Activated T-helper 1 cell treated with anti-CD3 and anti-CD28 coated beads, Interleukin-12 subunit alpha, Interleukin-12 subunit beta, Interleukin-2, Interleukin-4 antibody, amounts not matched to agents 30 ng/mL and 10 ng/mL and 1 ng/mL, durations not matched to agents 14 hours and 24 hours and 36 hours (primary cell): Measurements from ENCODE around the gene CCDC15. TPM values are rescaled to one million over a fixed set of nuclear protein-coding genes. Genes with fewer than 3 reads are reported as not detected.

ENCODE experiments used
- DNase-seq: peaks from one replicate; pipeline ENCODE4 v3.0.0; 2021; ENCODE audit warnings: low spot score
- H3K27ac Mint-ChIP-seq: one replicate; pipeline ENCODE4 v1.8.0; 2021; ENCODE audit warnings: mild to moderate bottlenecking, mixed read lengths
- H3K27me3 Mint-ChIP-seq: one replicate; pipeline ENCODE4 v1.8.0; 2022; ENCODE audit warnings: mild to moderate bottlenecking, moderate library complexity, mixed read lengths; ENCODE audit not compliant: insufficient read depth
- H3K36me3 Mint-ChIP-seq: one replicate; pipeline ENCODE4 v1.8.0; 2021; ENCODE audit warnings: low read depth, mixed read lengths
- H3K4me1 Mint-ChIP-seq: one replicate; pipeline ENCODE4 v1.8.0; 2021; ENCODE audit warnings: low read depth, mixed read lengths
- H3K4me3 Mint-ChIP-seq: one replicate; pipeline ENCODE4 v1.8.0; 2021; ENCODE audit warnings: mild to moderate bottlenecking, moderate library complexity, mixed read lengths
- H3K9me3 Mint-ChIP-seq: one replicate; pipeline ENCODE4 v1.8.0; 2021; ENCODE audit warnings: mixed read lengths
- intact Hi-C: fragments of 100-400 bp; cut with micrococcal nuclease; formaldehyde crosslinking; loops from one replicate; pipeline ENCODE4 v1.15.1; 2024
- total RNA-seq: library from RNA; stranded (reverse); gene quantifications from 2 replicates; pipeline ENCODE4 v1.2.3, GENCODE V29; 2022

Gene CCDC15
- total RNA-seq, 1 donor from 2014 or later, result 3.4 TPM

- no peaks in the 10 kb centered on the region for H3K36me3 Mint-ChIP-seq
- intact Hi-C loops, result no loop called here
- no peak for DNase-seq
- no peaks in the 10 kb centered on the region for H3K9me3 Mint-ChIP-seq
- H3K4me1 Mint-ChIP-seq, result peaks cover 15% of the 10 kb centered on the region
- no peak overlapping the region for H3K27ac Mint-ChIP-seq
- H3K4me3 Mint-ChIP-seq, result no peak overlapping the region
- H3K27me3 Mint-ChIP-seq, result peaks cover 18% of the 10 kb centered on the region
Measured at GRCh38 chr11:125069796-125070195, 115.8 kb downstream of the CCDC15 start.

GRCh38 chr11:125070699-125071254, 116.8 kb downstream of the CCDC15 start:
- no peaks in the 10 kb centered on the region for H3K9me3 Mint-ChIP-seq
- H3K4me3 Mint-ChIP-seq, result no peak overlapping the region
- no peaks in the 10 kb centered on the region for H3K36me3 Mint-ChIP-seq
- no peak overlapping the region for H3K27ac Mint-ChIP-seq
- no peak for DNase-seq
- peaks cover 15% of the 10 kb centered on the region for H3K4me1 Mint-ChIP-seq
- peaks cover 8% of the 10 kb centered on the region for H3K27me3 Mint-ChIP-seq
- intact Hi-C loops, result no loop called here

GRCh38 chr11:125071435-125071834, 117.4 kb downstream of the CCDC15 start:
- no peaks in the 10 kb centered on the region for H3K9me3 Mint-ChIP-seq
- no peak overlapping the region for H3K27ac Mint-ChIP-seq
- H3K4me3 Mint-ChIP-seq, result no peak overlapping the region
- H3K4me1 Mint-ChIP-seq, result peaks cover 15% of the 10 kb centered on the region
- H3K36me3 Mint-ChIP-seq, result no peaks in the 10 kb centered on the region
- no peak for DNase-seq
- intact Hi-C loops, result no loop called here
- peaks cover 7% of the 10 kb centered on the region for H3K27me3 Mint-ChIP-seq

DNA sequence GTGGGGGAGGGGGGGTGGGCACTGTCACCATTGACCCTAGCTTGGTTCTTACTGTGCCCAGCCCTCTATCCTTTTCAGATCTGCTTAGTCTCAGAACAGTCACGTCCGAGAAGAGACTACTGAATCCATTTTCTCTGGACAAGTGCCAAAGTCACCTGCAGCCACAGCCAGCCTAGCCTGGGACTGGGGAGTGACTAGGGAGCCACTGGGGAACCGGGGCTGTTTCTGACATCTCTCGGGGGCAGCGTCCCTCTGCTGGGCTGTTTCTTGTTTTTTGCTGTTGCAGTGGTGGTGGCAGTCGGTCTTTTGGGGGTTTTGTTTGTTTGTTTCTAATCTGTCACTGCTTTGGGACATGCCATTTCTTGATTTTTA, 117.8 kb downstream of the CCDC15 start:
- H3K4me1 Mint-ChIP-seq, result peaks cover 15% of the 10 kb centered on the region
- H3K27me3 Mint-ChIP-seq, result peaks cover 7% of the 10 kb centered on the region
- no peak overlapping the region for H3K27ac Mint-ChIP-seq
- no peaks in the 10 kb centered on the region for H3K9me3 Mint-ChIP-seq
- no peak for DNase-seq
- no peak overlapping the region for H3K4me3 Mint-ChIP-seq
- intact Hi-C loops, result no loop called here
- H3K36me3 Mint-ChIP-seq, result no peaks in the 10 kb centered on the region

GRCh38 chr11:125072218-125072960, 118.4 kb downstream of the CCDC15 start:
- Mint-ChIP-seq H3K9me3 (no peaks in the 10 kb centered on the region), H3K4me3 (no peak overlapping the region)
- intact Hi-C loops, result no loop called here

DNA sequence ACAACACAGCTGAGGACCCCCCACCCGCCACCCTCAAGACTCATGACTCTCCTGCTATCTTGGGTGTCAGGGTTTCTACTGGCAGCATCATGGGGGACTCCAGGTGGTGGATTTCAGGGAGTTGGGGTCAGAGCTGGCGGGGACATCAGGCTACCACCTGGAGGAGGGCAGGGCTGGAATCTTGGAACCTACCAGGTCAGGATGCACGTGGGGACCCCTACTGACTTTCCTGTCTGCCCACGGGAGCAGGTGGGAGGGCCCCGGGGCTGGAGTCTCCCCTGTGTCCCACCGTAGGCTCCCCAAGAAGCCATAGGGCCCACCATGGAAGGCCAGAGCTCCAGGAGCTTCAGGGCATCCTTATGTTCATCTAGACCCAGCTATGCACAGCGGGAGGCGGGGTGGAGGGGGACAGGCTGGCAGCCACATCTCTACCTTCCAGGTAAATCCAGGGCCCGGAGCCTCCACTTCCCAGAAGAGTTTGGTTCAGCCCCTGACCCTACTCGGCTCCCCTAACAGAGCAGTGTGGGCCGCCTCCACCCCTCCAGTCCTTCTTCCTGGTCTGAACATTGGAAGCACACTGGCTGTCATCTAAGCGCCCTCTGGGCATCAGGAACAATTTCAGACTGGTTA, 119.1 kb downstream of the CCDC15 start:
- intact Hi-C loops, result no loop called here

More at GRCh38 chr11:125072218-125072960, 118.4 kb downstream of the CCDC15 start:
- Mint-ChIP-seq H3K36me3 (no peaks in the 10 kb centered on the region), H3K4me1 (peaks cover 15% of the 10 kb centered on the region), H3K27ac (no peak overlapping the region), H3K27me3 (peaks cover 3% of the 10 kb centered on the region)
- no peak for DNase-seq

DNA sequence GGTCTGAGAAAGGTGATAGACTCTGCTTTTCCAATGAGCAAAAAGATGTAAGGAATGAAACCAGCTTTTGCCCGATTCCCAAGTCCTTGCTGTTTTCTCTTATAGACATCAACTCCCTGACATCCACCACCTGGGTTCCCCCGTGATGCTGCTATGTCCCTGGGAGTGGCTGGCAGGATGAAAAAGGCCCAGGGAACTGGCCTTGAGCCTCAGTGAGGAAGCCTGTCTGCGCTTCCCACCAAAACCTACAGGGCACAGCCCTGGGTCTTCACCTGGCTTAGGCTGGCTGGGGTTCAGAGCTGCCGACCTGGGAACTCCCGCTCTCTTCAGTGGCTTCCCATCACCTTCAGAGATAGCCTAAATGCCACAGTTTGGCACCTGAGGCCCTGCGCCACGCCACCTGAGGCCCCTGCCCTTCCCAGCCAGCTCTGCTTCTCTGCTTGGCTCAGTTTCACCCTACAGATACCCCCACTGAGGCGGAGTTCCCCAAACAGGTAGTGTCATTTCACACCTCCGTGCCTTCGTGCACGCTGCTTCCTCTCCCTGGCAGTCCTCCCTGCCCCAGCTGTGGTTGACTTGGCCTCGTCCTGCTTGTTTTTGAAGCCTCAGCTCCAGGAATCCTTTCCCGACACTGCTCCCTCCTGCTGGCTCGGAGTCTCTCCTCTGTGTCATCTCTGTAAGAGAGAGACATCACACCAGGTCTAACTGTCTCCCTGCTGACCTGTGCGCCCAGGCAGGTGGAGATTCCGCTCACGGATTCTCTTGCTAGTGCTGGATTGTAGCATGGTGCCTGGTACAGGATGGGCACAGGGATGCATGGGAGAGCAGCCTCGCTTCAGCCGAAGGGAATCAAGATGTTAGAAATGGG, 119.8 kb downstream of the CCDC15 start:
- intact Hi-C loops, result no loop called here
- Mint-ChIP-seq H3K4me1 (peaks cover 15% of the 10 kb centered on the region), H3K4me3 (no peak overlapping the region), H3K36me3 (no peaks in the 10 kb centered on the region), H3K27ac (no peak overlapping the region), H3K9me3 (no peaks in the 10 kb centered on the region), H3K27me3 (peaks cover 3% of the 10 kb centered on the region)
- no peak for DNase-seq

More for the DNA sequence above, 119.1 kb downstream of the CCDC15 start:
- no peak for DNase-seq
- Mint-ChIP-seq H3K27me3 (peaks cover 3% of the 10 kb centered on the region), H3K36me3 (no peaks in the 10 kb centered on the region), H3K27ac (no peak overlapping the region), H3K4me3 (no peak overlapping the region), H3K4me1 (peaks cover 15% of the 10 kb centered on the region), H3K9me3 (no peaks in the 10 kb centered on the region)

DNA sequence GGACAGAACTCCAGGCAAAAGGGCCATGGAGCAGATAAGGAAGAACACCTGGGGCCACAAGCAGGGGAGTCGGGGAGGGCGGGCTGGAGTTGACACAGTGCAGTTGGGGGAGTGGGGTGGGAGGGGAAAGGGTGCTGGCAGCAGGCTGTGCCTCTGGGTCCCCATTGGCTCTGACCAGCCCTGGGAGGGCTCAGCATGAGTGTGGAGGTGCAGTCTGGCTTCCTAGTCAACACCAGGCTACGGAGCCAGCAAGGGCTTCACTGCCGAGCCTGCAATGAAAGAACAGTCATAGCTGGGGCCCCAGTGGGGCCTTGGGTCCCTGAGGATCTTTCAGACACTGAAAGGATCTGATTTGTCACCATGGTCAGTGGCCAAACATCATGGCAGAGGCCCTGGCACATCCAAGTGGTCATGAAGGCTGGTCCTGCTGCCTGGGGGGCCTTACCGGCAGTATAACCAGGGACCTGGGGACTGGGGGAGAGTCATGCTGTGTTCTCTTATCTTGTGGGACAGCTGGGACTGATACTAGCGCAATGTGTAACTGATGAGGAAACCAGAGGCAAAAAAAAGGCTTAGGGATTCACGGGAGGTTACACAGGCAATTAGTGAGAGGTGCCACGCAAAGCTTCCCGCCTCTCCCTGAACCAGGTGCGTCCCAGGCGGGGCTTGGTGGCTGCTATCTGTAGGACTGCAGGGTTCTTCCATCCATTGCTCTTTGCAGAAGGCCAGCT, 120.7 kb downstream of the CCDC15 start:
- H3K36me3 Mint-ChIP-seq, result no peaks in the 10 kb centered on the region
- intact Hi-C loops, result no loop called here

GRCh38 chr11:125075242-125075625, 121.2 kb downstream of the CCDC15 start:
- no peaks in the 10 kb centered on the region for H3K9me3 Mint-ChIP-seq
- DNase-seq, result no peak
- no peaks in the 10 kb centered on the region for H3K36me3 Mint-ChIP-seq
- H3K27me3 Mint-ChIP-seq, result no peaks in the 10 kb centered on the region
- H3K27ac Mint-ChIP-seq, result no peak overlapping the region
- no peak overlapping the region for H3K4me3 Mint-ChIP-seq
- intact Hi-C loops, result no loop called here
- peaks cover 10% of the 10 kb centered on the region for H3K4me1 Mint-ChIP-seq

More for the DNA sequence above, 120.7 kb downstream of the CCDC15 start:
- Mint-ChIP-seq H3K27ac (no peak overlapping the region), H3K4me1 (peaks cover 15% of the 10 kb centered on the region), H3K27me3 (no peaks in the 10 kb centered on the region), H3K9me3 (no peaks in the 10 kb centered on the region), H3K4me3 (no peak overlapping the region)
- DNase-seq, result no peak

GRCh38 chr11:125075900-125076317, 121.9 kb downstream of the CCDC15 start:
- intact Hi-C loops, result no loop called here
- H3K4me1 Mint-ChIP-seq, result peaks cover 5% of the 10 kb centered on the region
- H3K4me3 Mint-ChIP-seq, result no peak overlapping the region
- no peaks in the 10 kb centered on the region for H3K27me3 Mint-ChIP-seq
- no peak for DNase-seq
- no peaks in the 10 kb centered on the region for H3K36me3 Mint-ChIP-seq
- no peaks in the 10 kb centered on the region for H3K9me3 Mint-ChIP-seq
- H3K27ac Mint-ChIP-seq, result no peak overlapping the region

DNA sequence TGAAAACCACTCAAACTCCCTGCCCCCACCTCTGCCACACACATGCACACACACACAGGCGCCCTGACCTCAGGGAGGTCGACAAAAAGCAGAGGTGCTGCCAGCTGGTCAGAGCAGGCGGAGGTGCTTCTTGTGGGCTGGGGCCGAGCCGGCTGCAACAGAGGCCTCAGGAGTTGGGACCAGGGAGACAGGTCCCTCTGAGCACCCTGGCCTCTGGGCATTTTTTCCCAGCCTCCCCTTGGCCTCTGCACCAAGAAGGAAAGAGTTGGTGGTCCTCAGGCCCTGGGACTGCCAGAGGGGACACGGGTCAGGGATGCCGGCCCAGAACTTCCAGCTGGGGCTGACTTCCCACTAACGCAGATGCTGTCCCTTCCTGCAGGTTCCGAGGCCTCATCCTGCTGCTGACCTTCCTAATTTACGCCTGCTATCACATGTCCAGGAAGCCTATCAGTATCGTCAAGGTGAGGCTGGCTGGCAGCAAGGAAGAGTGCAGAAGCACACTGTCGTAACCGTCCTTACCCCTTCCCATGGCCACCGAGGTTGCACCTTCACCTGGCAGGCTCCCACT, 122.5 kb downstream of the CCDC15 start:
- H3K27me3 Mint-ChIP-seq, result no peaks in the 10 kb centered on the region
- no peaks in the 10 kb centered on the region for H3K4me1 Mint-ChIP-seq
- H3K36me3 Mint-ChIP-seq, result no peaks in the 10 kb centered on the region
- H3K4me3 Mint-ChIP-seq, result no peak overlapping the region
- no peaks in the 10 kb centered on the region for H3K9me3 Mint-ChIP-seq
- DNase-seq, result no peak
- no peak overlapping the region for H3K27ac Mint-ChIP-seq
- intact Hi-C loops, result no loop called here

GRCh38 chr11:125078016-125078415, 124.0 kb downstream of the CCDC15 start:
- H3K27me3 Mint-ChIP-seq, result no peaks in the 10 kb centered on the region
- no peaks in the 10 kb centered on the region for H3K36me3 Mint-ChIP-seq
- no peak overlapping the region for H3K27ac Mint-ChIP-seq
- H3K9me3 Mint-ChIP-seq, result no peaks in the 10 kb centered on the region
- H3K4me3 Mint-ChIP-seq, result no peak overlapping the region
- no peaks in the 10 kb centered on the region for H3K4me1 Mint-ChIP-seq
- intact Hi-C loops, result no loop called here
- DNase-seq, result no peak
